ENCODE measurements around the gene EPS8.

EPS8 gene

GRCh38 chr12:15597125-15597830 is 191.9 kb downstream of the EPS8 start:
- no peak for DNase-seq

GRCh38 chr12:15596174-15596573 is 193.0 kb downstream of the EPS8 start:
- no peak for DNase-seq

GRCh38 chr12:15592934-15593333 is 196.3 kb downstream of the EPS8 start:
- no peak for DNase-seq

- no peak for DNase-seq
Measured at GRCh38 chr12:15591811-15592210, 197.4 kb downstream of the EPS8 start.

- peak; percentile 77 for DNase-seq
Measured at GRCh38 chr12:15590180-15590826, 198.9 kb downstream of the EPS8 start.

- DNase-seq, result no peak
Measured at GRCh38 chr12:15589328-15590032, 199.7 kb downstream of the EPS8 start.

- peak; percentile 64 for DNase-seq
Measured at GRCh38 chr12:15584366-15585041, 204.7 kb downstream of the EPS8 start.

- no peak for DNase-seq
Measured at GRCh38 chr12:15583804-15584203, 205.4 kb downstream of the EPS8 start.

GRCh38 chr12:15581006-15581405 is 208.2 kb downstream of the EPS8 start:
- no peak for DNase-seq

- peak; percentile 47 for DNase-seq
Measured at GRCh38 chr12:15580431-15580830, 208.8 kb downstream of the EPS8 start.

GRCh38 chr12:15575671-15576541 is 213.3 kb downstream of the EPS8 start:
- no peak for DNase-seq

- DNase-seq, result no peak
Measured at GRCh38 chr12:15574353-15574752, 214.8 kb downstream of the EPS8 start.
